ENCODE data around the gene RIPOR1.

Gene RIPOR1

DNA sequence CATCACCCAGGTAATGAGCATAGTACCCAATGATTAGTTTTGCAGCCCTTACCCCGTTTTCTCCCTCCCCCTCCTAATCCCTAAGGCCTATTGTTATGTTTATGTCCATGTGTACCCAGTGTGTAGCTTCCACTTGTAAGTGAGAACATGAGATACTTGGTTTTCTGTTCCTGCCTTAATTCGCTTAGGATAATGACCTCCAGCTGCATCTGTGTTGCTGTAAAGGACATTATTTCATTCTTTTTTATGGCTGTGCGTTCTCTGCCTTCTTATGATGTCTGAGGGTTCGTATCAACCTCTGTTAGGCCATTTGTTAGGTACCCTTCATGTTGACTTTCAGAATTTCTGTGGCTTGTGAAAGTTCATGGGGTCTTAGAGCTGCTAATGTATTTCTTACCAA is 64.7 kb downstream of the RIPOR1 start:
- TF ChIP-seq, protein P1, sequence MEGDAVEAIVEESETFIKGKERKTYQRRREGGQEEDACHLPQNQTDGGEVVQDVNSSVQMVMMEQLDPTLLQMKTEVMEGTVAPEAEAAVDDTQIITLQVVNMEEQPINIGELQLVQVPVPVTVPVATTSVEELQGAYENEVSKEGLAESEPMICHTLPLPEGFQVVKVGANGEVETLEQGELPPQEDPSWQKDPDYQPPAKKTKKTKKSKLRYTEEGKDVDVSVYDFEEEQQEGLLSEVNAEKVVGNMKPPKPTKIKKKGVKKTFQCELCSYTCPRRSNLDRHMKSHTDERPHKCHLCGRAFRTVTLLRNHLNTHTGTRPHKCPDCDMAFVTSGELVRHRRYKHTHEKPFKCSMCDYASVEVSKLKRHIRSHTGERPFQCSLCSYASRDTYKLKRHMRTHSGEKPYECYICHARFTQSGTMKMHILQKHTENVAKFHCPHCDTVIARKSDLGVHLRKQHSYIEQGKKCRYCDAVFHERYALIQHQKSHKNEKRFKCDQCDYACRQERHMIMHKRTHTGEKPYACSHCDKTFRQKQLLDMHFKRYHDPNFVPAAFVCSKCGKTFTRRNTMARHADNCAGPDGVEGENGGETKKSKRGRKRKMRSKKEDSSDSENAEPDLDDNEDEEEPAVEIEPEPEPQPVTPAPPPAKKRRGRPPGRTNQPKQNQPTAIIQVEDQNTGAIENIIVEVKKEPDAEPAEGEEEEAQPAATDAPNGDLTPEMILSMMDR (IDR thresholded peaks at IDR 0.05; ENCODE audit: control insufficient read depth, extremely low read depth, insufficient read depth), result no peak
- no peak overlapping the region for H3K4me3 ChIP-seq (ENCODE audit: low read depth, low read length)
- DNase-seq (ENCODE audit: low read depth), result no peak

DNA sequence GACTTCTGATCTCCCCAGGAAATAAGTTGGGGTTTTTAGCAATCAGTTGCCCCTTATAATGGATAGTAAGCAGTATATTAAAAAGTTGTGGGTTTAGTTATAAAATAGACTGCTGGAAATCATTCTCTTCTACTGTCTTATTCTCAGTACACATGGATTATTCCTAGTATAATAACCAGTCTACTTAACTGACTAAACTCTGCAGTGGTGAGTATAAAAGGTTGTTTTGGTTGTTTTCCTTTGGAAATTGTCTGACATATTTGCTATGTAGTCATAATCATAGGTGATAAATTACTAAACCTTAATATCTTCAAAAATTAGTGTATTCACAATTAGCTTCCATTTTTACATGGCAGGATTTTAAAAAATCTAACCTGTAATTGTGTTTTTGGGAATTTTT is 65.1 kb downstream of the RIPOR1 start:
- DNase-seq (ENCODE audit: low read depth), result no peak
- H3K4me3 ChIP-seq (ENCODE audit: low read depth, low read length), result no peak overlapping the region
- TF ChIP-seq, protein P1 (IDR thresholded peaks at IDR 0.05; ENCODE audit: control insufficient read depth, extremely low read depth, insufficient read depth), result no peak

DNA sequence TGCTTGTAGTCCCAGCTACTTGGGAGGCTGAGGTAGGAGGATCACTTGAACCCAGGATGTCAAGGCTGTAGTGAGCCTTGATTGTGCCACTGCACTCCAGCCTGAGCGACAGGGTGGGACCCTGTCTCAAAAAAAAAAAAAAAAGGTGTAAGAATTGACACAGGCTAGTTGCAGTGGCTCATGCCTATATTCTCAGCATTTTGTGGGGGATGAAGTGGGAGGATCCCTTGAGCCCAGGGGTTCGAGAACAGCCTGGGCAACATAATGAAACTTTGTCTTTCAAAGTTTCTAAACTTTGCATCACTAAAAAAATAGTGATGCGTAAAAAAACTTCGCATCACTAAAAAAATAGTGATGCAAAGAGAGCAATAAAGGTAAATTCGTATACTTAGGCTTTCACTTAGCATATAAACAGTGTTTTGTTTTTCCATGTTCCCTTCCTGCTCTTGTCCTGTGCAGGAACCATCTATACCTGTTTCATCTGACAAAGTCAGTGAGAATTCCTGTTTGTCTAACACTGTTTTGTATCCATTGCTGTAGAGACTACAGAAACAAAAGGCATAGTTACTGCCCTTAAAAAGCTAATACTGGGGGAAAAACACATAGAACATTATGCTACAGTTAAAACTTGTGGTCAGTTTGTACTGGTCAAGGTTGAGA is 65.8 kb downstream of the RIPOR1 start:
- no peak overlapping the region for H3K4me3 ChIP-seq (ENCODE audit: low read depth, low read length)
- DNase-seq (ENCODE audit: low read depth), result no peak

DNA sequence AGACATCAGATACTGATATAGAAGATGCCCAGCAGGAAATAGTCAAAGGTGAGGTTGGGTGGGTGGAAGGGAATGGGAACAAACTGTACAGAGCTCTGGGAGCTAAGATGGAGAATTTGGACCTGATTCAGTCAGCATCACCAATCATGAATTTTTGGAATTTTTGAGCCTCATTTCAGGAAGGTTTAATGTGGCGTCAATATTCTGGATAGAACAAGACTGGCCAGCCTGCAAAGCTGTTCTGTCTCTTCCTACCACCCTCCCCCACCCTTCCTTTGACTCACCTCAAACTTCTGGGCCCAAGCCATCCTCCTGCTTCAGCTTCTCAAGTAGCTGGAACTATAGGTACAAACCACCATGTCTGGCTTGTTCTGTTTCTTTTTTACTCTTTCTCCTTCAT is 66.3 kb downstream of the RIPOR1 start:
- no peak for DNase-seq (ENCODE audit: low read depth)
- TF ChIP-seq, protein P1 (IDR thresholded peaks at IDR 0.05; ENCODE audit: control insufficient read depth, extremely low read depth, insufficient read depth), result no peak
- no peak overlapping the region for H3K4me3 ChIP-seq (ENCODE audit: low read depth, low read length)

More for the DNA sequence above, 65.8 kb downstream of the RIPOR1 start:
- TF ChIP-seq, protein P1 (IDR thresholded peaks at IDR 0.05; ENCODE audit: control insufficient read depth, extremely low read depth, insufficient read depth), result no peak

Measured in LNCaP clone FGC (cell line).